BJ (cell line): ENCODE data around the gene GIMAP5. TPM values are rescaled to one million over a fixed set of nuclear protein-coding genes. Genes with fewer than 3 reads are reported as not detected.

Experiments
- CTCF ChIA-PET: fragments of 350-600 bp; formaldehyde crosslinking; extraction: SDS; loops from one replicate; lab custom pipeline; 2021; ENCODE audit warnings: antibody characterized with exemption, inconsistent platforms; lab: Yijun Ruan, JAX
- POLR2A ChIA-PET: fragments of 300-600 bp; sonication (Branson Sonifier 250); formaldehyde crosslinking; extraction: SDS; loops from one replicate; lab custom pipeline; 2021; ENCODE audit warnings: antibody characterized with exemption; lab: Charles Lee
- DNase-seq: peaks from one replicate; pipeline ENCODE4 v3.0.0-alpha.2; 2011; ENCODE audit warnings: low read depth
- H3K27me3 ChIP-seq: 2 replicates; pipeline ENCODE4 v1.6.0; 2011; ENCODE audit warnings: low read length; ENCODE audit not compliant: control insufficient read depth, insufficient read depth
- H3K36me3 ChIP-seq: 2 replicates; pipeline ENCODE4 v1.5.1; 2011; ENCODE audit warnings: low read length; ENCODE audit not compliant: control insufficient read depth, insufficient read depth
- H3K4me3 ChIP-seq: 2 replicates; pipeline ENCODE4 v1.5.1; 2011; ENCODE audit warnings: low read depth, mild to moderate bottlenecking, control low read depth, low read length
- CTCF ChIP-seq: IDR thresholded peaks from 2 replicates; pipeline ENCODE4 v1.5.1; 2011; ENCODE audit warnings: low read depth, mild to moderate bottlenecking, control low read depth, inconsistent platforms, low read length, moderate library complexity; ENCODE audit not compliant: insufficient read depth
- polyA plus RNA-seq: library from polyadenylated mRNA; depleted of rRNA; stranded (reverse); fragments of >200 nt; gene quantifications from 2 replicates; pipeline ENCODE4 v1.2.3, GENCODE V29; 2011

Gene GIMAP5
- polyA plus RNA-seq, 1 experiment = not detected

DNA sequence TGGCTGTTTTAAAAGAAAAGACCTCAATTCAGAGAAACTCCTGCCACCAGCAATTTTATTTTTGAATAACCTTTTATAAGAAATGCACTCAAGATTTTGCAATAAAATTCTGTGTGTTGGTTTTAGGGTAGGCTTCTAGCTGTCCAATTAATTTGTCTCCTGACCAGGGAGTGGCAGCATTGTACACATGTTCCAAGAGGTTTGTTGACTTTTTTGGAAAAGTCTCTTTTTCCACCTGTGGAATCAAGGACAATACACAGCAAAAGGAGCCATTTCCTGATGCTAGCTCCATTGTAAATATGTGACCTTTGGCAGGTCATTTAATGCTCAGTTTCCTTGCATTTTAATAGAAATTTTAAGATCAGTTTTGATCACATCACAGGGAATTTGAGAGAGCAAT, 1.8 kb downstream of the GIMAP5 start:
- ChIA-PET POLR2A (no interaction called here), CTCF (interaction anchor here (0.8 kb wide), 1 partner anchor 290 kb away, joined by 3 read pairs; no protein-coding TSS in a partner anchor)
- TF ChIP-seq CTCF = no peak
- no peak for DNase-seq
- H3K27me3 ChIP-seq = no peaks in the 10 kb centered on the region
- H3K4me3 ChIP-seq = no peak overlapping the region
- H3K36me3 ChIP-seq = no peaks in the 10 kb centered on the region

DNA sequence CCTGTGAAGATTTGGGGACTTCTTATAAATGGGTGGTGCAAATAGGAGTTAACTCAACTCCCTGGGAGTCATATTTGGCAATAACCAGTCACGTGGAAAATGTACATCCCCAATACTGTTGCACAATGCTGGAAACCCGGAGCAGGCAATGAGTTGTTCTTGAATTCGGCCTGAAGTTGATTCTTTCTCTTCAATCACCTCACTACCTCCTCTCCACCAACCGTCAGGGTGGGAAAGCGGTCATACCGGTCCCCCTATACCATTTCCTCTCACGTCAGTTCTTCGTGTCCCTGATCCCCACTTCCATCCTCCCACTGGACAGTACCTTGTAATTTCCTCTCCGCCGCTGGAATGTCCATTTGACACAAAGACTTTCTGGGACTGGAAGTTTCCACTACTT, 2.8 kb downstream of the GIMAP5 start:
- CTCF ChIA-PET = no interaction called here
- Histone ChIP-seq H3K36me3 (no peaks in the 10 kb centered on the region), H3K4me3 (no peak overlapping the region), H3K27me3 (no peaks in the 10 kb centered on the region)
- DNase-seq = no peak
- POLR2A ChIA-PET = no interaction called here
- no peak for TF ChIP-seq CTCF

DNA sequence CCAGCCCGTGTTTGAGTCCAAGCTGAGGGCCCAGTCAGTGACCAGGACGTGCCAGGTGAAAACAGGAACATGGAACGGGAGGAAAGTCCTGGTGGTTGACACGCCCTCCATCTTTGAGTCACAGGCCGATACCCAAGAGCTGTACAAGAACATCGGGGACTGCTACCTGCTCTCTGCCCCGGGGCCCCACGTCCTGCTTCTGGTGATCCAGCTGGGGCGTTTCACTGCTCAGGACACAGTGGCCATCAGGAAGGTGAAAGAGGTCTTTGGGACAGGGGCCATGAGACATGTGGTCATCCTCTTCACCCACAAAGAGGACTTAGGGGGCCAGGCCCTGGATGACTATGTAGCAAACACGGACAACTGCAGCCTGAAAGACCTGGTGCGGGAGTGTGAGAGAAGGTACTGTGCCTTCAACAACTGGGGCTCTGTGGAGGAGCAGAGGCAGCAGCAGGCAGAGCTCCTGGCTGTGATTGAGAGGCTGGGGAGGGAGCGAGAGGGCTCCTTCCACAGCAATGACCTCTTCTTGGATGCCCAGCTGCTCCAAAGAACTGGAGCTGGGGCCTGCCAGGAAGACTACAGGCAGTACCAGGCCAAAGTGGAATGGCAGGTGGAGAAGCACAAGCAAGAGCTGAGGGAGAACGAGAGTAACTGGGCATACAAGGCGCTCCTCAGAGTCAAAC, 5.2 kb downstream of the GIMAP5 start:
- POLR2A ChIA-PET = no interaction called here
- H3K36me3 ChIP-seq = no peaks in the 10 kb centered on the region
- DNase-seq = no peak
- no peak for TF ChIP-seq CTCF
- CTCF ChIA-PET = interaction anchor here (0.8 kb wide), 1 partner anchor 66 kb away, joined by 3 read pairs; no protein-coding TSS in a partner anchor
- H3K4me3 ChIP-seq = no peak overlapping the region
- H3K27me3 ChIP-seq = no peaks in the 10 kb centered on the region

DNA sequence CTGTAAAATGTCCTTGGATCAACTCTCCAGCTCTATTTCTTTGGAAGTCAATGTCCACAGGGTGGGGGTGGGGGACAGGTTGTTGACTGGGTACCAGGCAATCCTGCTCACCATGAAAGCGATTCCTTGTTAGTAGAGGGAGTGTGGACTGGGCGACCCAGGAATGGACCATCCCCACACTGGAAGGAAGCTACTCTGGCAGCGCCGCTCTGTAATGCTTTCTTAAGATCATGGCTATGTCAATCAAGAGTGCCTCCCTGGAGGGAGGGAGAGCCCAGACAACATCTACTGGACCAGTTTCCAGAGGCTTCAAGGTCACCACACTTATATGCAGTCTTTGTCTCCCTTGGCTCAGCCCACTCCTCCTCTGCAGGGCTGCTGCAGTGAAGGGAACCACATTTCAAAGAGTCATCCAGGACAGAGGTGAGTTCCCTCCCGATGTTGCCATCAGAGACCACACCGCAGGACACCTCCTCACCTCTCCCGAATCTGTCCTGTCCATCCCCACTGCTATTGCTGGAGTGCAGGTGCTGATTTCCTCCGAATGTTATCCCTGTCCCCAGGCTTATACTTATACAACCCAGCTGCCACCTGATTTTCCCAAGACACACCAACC, 6.9 kb downstream of the GIMAP5 start:
- DNase-seq = no peak
- Histone ChIP-seq H3K27me3 (no peaks in the 10 kb centered on the region), H3K36me3 (no peaks in the 10 kb centered on the region), H3K4me3 (no peak overlapping the region)
- ChIA-PET POLR2A (no interaction called here), CTCF (no interaction called here)
- TF ChIP-seq CTCF = no peak

- POLR2A ChIA-PET = no interaction called here
- no peak for TF ChIP-seq CTCF
- CTCF ChIA-PET = no interaction called here
- DNase-seq = no peak
- Histone ChIP-seq H3K36me3 (no peaks in the 10 kb centered on the region), H3K27me3 (no peaks in the 10 kb centered on the region), H3K4me3 (no peak overlapping the region)
Measured at GRCh38 chr7:150745086-150745485, 7.9 kb downstream of the GIMAP5 start.
